K562 (cell line): ENCODE data around the gene CPT1C. TPM values are rescaled to one million over a fixed set of nuclear protein-coding genes. Genes with fewer than 3 reads are reported as not detected.

Experiments
- CTBP1 ChIP-seq: fragments of 450-650 bp; IDR thresholded peaks from 2 replicates; pipeline ENCODE4 v1.6.1; 2016; ENCODE audit warnings: borderline replicate concordance
- NFIC ChIP-seq: fragments of 450-650 bp; IDR thresholded peaks from 2 replicates; pipeline ENCODE4 v1.6.1; 2017; ENCODE audit warnings: mild to moderate bottlenecking, inconsistent platforms
- RBBP5 ChIP-seq: fragments of 200-600 bp; sonication (generic); IDR thresholded peaks from 2 replicates; pipeline ENCODE4 v1.6.1; 2012; ENCODE audit warnings: borderline replicate concordance, mild to moderate bottlenecking, low read length, control low read depth, inconsistent platforms; ENCODE audit not compliant: insufficient read depth, poor library complexity, severe bottlenecking
- RBFOX2 ChIP-seq: fragments of 200-400 bp; formaldehyde crosslinking; IDR thresholded peaks from 2 replicates; pipeline ENCODE4 v1.6.1; 2017; ENCODE audit warnings: low read depth, mild to moderate bottlenecking, low read length, moderate library complexity
- SRSF9 ChIP-seq: fragments of 200-400 bp; formaldehyde crosslinking; IDR thresholded peaks from 2 replicates; pipeline ENCODE4 v1.6.1; 2017; ENCODE audit warnings: low read depth, low read length, borderline replicate concordance
- ZKSCAN1 ChIP-seq: fragments of 150-350 bp; IDR thresholded peaks from 2 replicates; pipeline ENCODE4 v1.6.1; 2016; ENCODE audit warnings: low read depth, low read length
- ZNF764 ChIP-seq: fragments of 250-450 bp; sonication (Bioruptor Pico); IDR thresholded peaks from 2 replicates; pipeline ENCODE4 v1.4.0; 2020; ENCODE audit warnings: low read depth, mild to moderate bottlenecking, moderate library complexity
- polyA plus RNA-seq, 8 experiments: library from polyadenylated mRNA; depleted of rRNA in 4 of 8; stranded (reverse) in 5 of 8; unstranded in 3 of 8; fragments of >200 nt; fragmentation: Nextera tagmentation in 2 of 8; fragmentation: Illumina TruSeq in 1 of 8; extraction: Ambion mirVana in 2 of 8; extraction: Trizol in 1 of 8; gene quantifications; 2 replicates each; pipeline versions ENCODE4 v1.2.1 to v1.2.3, GENCODE V29; 2011 to 2014; ENCODE audit warnings: inconsistent platforms in 1 of 8, missing spikeins in 1 of 8
- total RNA-seq, 7 experiments: library from RNA; depleted of rRNA in 6 of 7; stranded (reverse); fragments of >200 nt in 6 of 7; fragmentation: Illumina TruSeq in 2 of 7; extraction: Trizol in 2 of 7; gene quantifications; 2 replicates each; pipeline versions ENCODE4 v1.2.1 to v1.2.3, GENCODE V29; 2011 to 2021; ENCODE audit warnings: low replicate concordance in 1 of 7
- TF ChIP-seq, protein P1 (sequence below): sonication (generic); formaldehyde crosslinking; IDR thresholded peaks from 2 replicates; pipeline ENCODE4 v1.8.0; 2022; ENCODE audit warnings: mild to moderate bottlenecking, low read depth, missing genetic modification reagents
- TF ChIP-seq, protein P2 (sequence below): fragments of 250-450 bp; sonication (Bioruptor Pico); IDR thresholded peaks from 2 replicates; pipeline ENCODE4 v1.8.0; 2022; ENCODE audit warnings: inconsistent platforms, mild to moderate bottlenecking, moderate library complexity, borderline replicate concordance
- TF ChIP-seq, protein P3 (sequence below): sonication (generic); formaldehyde crosslinking; IDR thresholded peaks from 2 replicates; pipeline ENCODE4 v1.9.0; 2022; ENCODE audit warnings: mild to moderate bottlenecking, missing genetic modification reagents
- TF ChIP-seq, protein P4 (sequence below): fragments of 450-650 bp; IDR thresholded peaks from 2 replicates; pipeline ENCODE4 v1.6.1; 2014; ENCODE audit warnings: low read depth, mild to moderate bottlenecking, moderate library complexity, borderline replicate concordance
- TF ChIP-seq, protein P5 (sequence below): fragments of 250-450 bp; sonication (Bioruptor Pico); IDR thresholded peaks from 2 replicates; pipeline ENCODE4 v1.4.0; 2020; ENCODE audit warnings: mild to moderate bottlenecking, moderate library complexity
- TF ChIP-seq, protein P6 (sequence below), 2 experiments: fragments of 250-450 bp in 1 of 2; fragments of 450-650 bp in 1 of 2; sonication (Bioruptor Pico) in 1 of 2; IDR thresholded peaks; 2 replicates each; pipeline versions ENCODE4 v1.6.1 to v1.8.0; 2016 to 2021; ENCODE audit warnings: mild to moderate bottlenecking in 2 of 2, moderate library complexity in 2 of 2, missing compliant biosample characterization in 1 of 2, missing genetic modification characterization in 1 of 2

The CPT1C gene
- total and polyA plus RNA-seq, 9 of the 15 experiments (the other 6 are each of a cell fraction or from before 2014, with no cell fraction given) = 1.9 to 12.3 (median 3.0) TPM

DNA sequence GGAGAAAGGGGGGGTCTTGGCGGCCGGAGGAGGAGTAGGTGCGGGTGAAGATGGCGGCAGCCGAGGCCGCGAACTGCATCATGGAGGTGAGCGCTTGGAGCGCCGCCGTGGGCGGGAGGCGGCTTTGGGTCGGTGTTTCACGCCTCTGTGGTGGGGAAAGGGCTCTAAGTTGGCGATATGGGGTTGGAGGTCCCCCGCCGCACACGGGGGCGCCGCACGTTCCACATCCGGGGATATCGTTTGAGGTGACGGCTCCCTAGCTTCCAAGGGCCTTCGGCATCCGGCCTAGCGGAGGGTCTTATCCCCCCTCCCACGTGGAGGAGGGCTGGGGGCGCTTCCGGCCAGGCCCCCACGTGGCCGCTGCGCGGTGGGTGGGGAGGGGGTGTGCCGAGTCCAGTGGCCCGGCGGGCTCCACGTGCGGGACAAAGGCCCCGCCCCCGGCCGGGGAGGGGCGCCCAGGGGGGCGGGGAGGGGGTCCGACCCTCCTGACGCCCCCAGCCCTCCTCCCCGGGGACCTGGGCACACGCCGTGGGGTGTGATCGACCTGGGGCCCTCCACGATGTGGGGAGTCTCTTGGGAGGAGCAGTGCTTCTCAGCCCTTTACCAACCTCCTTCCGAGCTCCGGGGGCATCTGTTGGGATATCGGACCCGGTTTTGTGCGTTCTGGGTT lies 13.6 kb upstream of the CPT1C start, which contains the start of gene PRMT1 (continued):
- TF ChIP-seq ZKSCAN1 = no peak
- TF ChIP-seq NFIC = peak; percentile 51
- 0 out of 2 replicates have a peak, but pooled peaks have one; percentile 43 for TF ChIP-seq ZNF764 (CRISPR knock-in tag)
- TF ChIP-seq, protein P1, sequence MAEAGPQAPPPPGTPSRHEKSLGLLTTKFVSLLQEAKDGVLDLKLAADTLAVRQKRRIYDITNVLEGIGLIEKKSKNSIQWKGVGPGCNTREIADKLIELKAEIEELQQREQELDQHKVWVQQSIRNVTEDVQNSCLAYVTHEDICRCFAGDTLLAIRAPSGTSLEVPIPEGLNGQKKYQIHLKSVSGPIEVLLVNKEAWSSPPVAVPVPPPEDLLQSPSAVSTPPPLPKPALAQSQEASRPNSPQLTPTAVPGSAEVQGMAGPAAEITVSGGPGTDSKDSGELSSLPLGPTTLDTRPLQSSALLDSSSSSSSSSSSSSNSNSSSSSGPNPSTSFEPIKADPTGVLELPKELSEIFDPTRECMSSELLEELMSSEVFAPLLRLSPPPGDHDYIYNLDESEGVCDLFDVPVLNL = no peak
- TF ChIP-seq, protein P2, sequence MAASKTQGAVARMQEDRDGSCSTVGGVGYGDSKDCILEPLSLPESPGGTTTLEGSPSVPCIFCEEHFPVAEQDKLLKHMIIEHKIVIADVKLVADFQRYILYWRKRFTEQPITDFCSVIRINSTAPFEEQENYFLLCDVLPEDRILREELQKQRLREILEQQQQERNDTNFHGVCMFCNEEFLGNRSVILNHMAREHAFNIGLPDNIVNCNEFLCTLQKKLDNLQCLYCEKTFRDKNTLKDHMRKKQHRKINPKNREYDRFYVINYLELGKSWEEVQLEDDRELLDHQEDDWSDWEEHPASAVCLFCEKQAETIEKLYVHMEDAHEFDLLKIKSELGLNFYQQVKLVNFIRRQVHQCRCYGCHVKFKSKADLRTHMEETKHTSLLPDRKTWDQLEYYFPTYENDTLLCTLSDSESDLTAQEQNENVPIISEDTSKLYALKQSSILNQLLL (CRISPR knock-in tag) = no peak; the same call in 1 of the 2 replicates
- TF ChIP-seq, protein P3, sequence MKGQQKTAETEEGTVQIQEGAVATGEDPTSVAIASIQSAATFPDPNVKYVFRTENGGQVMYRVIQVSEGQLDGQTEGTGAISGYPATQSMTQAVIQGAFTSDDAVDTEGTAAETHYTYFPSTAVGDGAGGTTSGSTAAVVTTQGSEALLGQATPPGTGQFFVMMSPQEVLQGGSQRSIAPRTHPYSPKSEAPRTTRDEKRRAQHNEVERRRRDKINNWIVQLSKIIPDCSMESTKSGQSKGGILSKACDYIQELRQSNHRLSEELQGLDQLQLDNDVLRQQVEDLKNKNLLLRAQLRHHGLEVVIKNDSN (CRISPR knock-in tag) = peak; percentile 83
- TF ChIP-seq, protein P4, sequence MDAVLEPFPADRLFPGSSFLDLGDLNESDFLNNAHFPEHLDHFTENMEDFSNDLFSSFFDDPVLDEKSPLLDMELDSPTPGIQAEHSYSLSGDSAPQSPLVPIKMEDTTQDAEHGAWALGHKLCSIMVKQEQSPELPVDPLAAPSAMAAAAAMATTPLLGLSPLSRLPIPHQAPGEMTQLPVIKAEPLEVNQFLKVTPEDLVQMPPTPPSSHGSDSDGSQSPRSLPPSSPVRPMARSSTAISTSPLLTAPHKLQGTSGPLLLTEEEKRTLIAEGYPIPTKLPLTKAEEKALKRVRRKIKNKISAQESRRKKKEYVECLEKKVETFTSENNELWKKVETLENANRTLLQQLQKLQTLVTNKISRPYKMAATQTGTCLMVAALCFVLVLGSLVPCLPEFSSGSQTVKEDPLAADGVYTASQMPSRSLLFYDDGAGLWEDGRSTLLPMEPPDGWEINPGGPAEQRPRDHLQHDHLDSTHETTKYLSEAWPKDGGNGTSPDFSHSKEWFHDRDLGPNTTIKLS = peak; percentile 82
- TF ChIP-seq, protein P5, sequence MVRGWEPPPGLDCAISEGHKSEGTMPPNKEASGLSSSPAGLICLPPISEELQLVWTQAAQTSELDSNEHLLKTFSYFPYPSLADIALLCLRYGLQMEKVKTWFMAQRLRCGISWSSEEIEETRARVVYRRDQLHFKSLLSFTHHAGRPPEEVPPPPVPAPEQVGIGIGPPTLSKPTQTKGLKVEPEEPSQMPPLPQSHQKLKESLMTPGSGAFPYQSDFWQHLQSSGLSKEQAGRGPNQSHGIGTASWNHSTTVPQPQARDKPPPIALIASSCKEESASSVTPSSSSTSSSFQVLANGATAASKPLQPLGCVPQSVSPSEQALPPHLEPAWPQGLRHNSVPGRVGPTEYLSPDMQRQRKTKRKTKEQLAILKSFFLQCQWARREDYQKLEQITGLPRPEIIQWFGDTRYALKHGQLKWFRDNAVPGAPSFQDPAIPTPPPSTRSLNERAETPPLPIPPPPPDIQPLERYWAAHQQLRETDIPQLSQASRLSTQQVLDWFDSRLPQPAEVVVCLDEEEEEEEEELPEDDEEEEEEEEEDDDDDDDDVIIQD (CRISPR knock-in tag) = 0 out of 2 replicates have a peak, but pooled peaks have one; percentile 32
- TF ChIP-seq SRSF9 = no peak
- TF ChIP-seq RBBP5 = peak; percentile 69
- TF ChIP-seq, protein P6, sequence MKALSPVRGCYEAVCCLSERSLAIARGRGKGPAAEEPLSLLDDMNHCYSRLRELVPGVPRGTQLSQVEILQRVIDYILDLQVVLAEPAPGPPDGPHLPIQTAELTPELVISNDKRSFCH (CRISPR knock-in tag; IDR thresholded peaks at IDR 0.05) = no peak
- TF ChIP-seq, protein P6 (tag; IDR thresholded peaks at IDR 0.05) = peak; percentile 65; the same call in 1 of the 2 replicates
- TF ChIP-seq CTBP1 = 0 out of 2 replicates have a peak, but pooled peaks have one; percentile 17
- peak; percentile 98 for TF ChIP-seq RBFOX2
